A549 (cell line): ENCODE results near the gene KRT15. TPM values are rescaled to one million over a fixed set of nuclear protein-coding genes. Genes with fewer than 3 reads are reported as not detected.
A peak's percentile ranks its signal among the peaks of the same experiment; 100 is the strongest.

ENCODE experiments used
- ATAC-seq, 2 experiments: fragments of 200-7000 bp in 1 of 2; fragments of >200 bp in 1 of 2; cut with Nextera tagmentation in 1 of 2; cut with Tn5 transposase in 1 of 2; 3 replicates each; pipeline versions ENCODE4 v1.8.0 to v1.9.1; 2018 to 2020; ENCODE audit warnings: mild to moderate bottlenecking in 1 of 2, moderate library complexity in 1 of 2
- CTCF ChIA-PET: fragments of 300-600 bp; sonication (Branson Sonifier 250); formaldehyde crosslinking; extraction: SDS; loops from one replicate; lab custom pipeline; 2021; ENCODE audit warnings: antibody characterized with exemption, inconsistent platforms; lab: Yijun Ruan, JAX
- POLR2A ChIA-PET: fragments of 350-600 bp; formaldehyde crosslinking; extraction: SDS; loops from one replicate; lab custom pipeline; 2021; ENCODE audit warnings: antibody characterized with exemption, inconsistent platforms; lab: Yijun Ruan, JAX
- DNase-seq, 2 experiments: peaks; one replicate each; pipeline versions ENCODE4 v3.0.0 to v3.0.0-alpha.2; 2011 to 2016; ENCODE audit warnings: low read depth in 1 of 2, low spot score in 1 of 2
- FAIRE-seq: peaks from 2 replicates; lab custom pipeline; 2011; peaks lifted over from hg19 to GRCh38; lab: Jason Lieb, UNC
- H3K27ac ChIP-seq, 2 experiments: fragments of >200 bp; sonication (Bioruptor Twin); formaldehyde crosslinking; 3 replicates each; pipeline ENCODE4 v1.5.1; 2016 to 2017
- H3K4me1 ChIP-seq: fragments of >200 bp; sonication (Bioruptor Twin); formaldehyde crosslinking; 3 replicates; pipeline ENCODE4 v1.6.1; 2016
- H3K4me2 ChIP-seq: fragments of >200 bp; sonication (Bioruptor Twin); formaldehyde crosslinking; 3 replicates; pipeline ENCODE4 v1.6.1; 2016
- H3K4me3 ChIP-seq: fragments of >200 bp; sonication (Bioruptor Twin); formaldehyde crosslinking; 3 replicates; pipeline ENCODE4 v1.5.1; 2016
- H3K9me3 ChIP-seq: fragments of >200 bp; sonication (Bioruptor Twin); formaldehyde crosslinking; 3 replicates; pipeline ENCODE4 v1.6.1; 2016
- CBX2 ChIP-seq: fragments of 200-600 bp; sonication (generic); IDR thresholded peaks from 2 replicates; pipeline ENCODE4 v1.6.1; 2016; ENCODE audit warnings: low read depth, mild to moderate bottlenecking, borderline replicate concordance
- CHD2 ChIP-seq: fragments of 150-350 bp; IDR thresholded peaks from 2 replicates; pipeline ENCODE4 v1.6.1; 2014; ENCODE audit warnings: low read length; ENCODE audit not compliant: partially characterized antibody
- CHD4 ChIP-seq: fragments of 200-600 bp; sonication (generic); IDR thresholded peaks from 2 replicates; pipeline ENCODE4 v1.6.1; 2016; ENCODE audit warnings: antibody characterized with exemption, mild to moderate bottlenecking, borderline replicate concordance
- EHMT2 ChIP-seq: fragments of 200-600 bp; sonication (generic); IDR thresholded peaks from 2 replicates; pipeline ENCODE4 v1.6.1; 2016; ENCODE audit warnings: antibody characterized with exemption, low read depth, mild to moderate bottlenecking, moderate library complexity
- EP300 ChIP-seq, 2 experiments: fragments of >200 bp; sonication (Bioruptor Twin); formaldehyde crosslinking; IDR thresholded peaks; 2 replicates in 1 of 2; 3 replicates in 1 of 2; pipeline ENCODE4 v1.6.1; 2016 to 2017
- ESRRA ChIP-seq: fragments of 150-350 bp; IDR thresholded peaks from 2 replicates; pipeline ENCODE4 v1.6.1; 2014; ENCODE audit warnings: mild to moderate bottlenecking, low read length, borderline replicate concordance
- FOXS1 ChIP-seq: fragments of 250-450 bp; sonication (Bioruptor Pico); IDR thresholded peaks from 2 replicates; pipeline ENCODE4 v1.5.0; 2020; ENCODE audit warnings: mild to moderate bottlenecking, moderate library complexity
- GATA3 ChIP-seq: IDR thresholded peaks from 2 replicates; pipeline ENCODE4 v1.6.1; 2012; ENCODE audit warnings: borderline replicate concordance
- HDAC2 ChIP-seq: fragments of 200-600 bp; sonication (generic); IDR thresholded peaks from 2 replicates; pipeline ENCODE4 v1.6.1; 2016
- HOXA7 ChIP-seq: fragments of 250-450 bp; sonication (Bioruptor Pico); IDR thresholded peaks from 2 replicates; pipeline ENCODE4 v1.5.0; 2020; ENCODE audit warnings: mild to moderate bottlenecking, moderate library complexity
- HOXB5 ChIP-seq: fragments of 250-450 bp; sonication (Bioruptor Pico); IDR thresholded peaks from 2 replicates; pipeline ENCODE4 v1.5.0; 2020; ENCODE audit warnings: mild to moderate bottlenecking, moderate library complexity
- KDM5A ChIP-seq: fragments of 200-600 bp; sonication (generic); IDR thresholded peaks from 2 replicates; pipeline ENCODE4 v1.6.1; 2016; ENCODE audit warnings: antibody characterized with exemption, mild to moderate bottlenecking
- MAFK ChIP-seq: fragments of 450-650 bp; IDR thresholded peaks from 2 replicates; pipeline ENCODE4 v1.6.1; 2014; ENCODE audit not compliant: partially characterized antibody
- MAZ ChIP-seq: fragments of 150-350 bp; IDR thresholded peaks from 2 replicates; pipeline ENCODE4 v1.6.1; 2014; ENCODE audit warnings: antibody characterized with exemption, low read depth, low read length, borderline replicate concordance
- MYC ChIP-seq: IDR thresholded peaks from 2 replicates; pipeline ENCODE4 v1.6.1; 2012; ENCODE audit warnings: mild to moderate bottlenecking, inconsistent platforms, low read length, improper control_type of control experiment, borderline replicate concordance
- NPAS2 ChIP-seq: fragments of 250-450 bp; sonication (Bioruptor Pico); IDR thresholded peaks from 2 replicates; pipeline ENCODE4 v1.8.0; 2022; ENCODE audit warnings: mild to moderate bottlenecking, moderate library complexity, borderline replicate concordance
- NR3C1 ChIP-seq: fragments of >200 bp; sonication (Bioruptor Twin); formaldehyde crosslinking; IDR thresholded peaks from 3 replicates; pipeline ENCODE4 v1.6.1; 2017
- PHF8 ChIP-seq: fragments of 200-600 bp; sonication (generic); IDR thresholded peaks from 2 replicates; pipeline ENCODE4 v1.6.1; 2016; ENCODE audit warnings: low read depth, mild to moderate bottlenecking, antibody characterized with exemption, moderate library complexity, borderline replicate concordance
- POLR2AphosphoS2 ChIP-seq: conservative IDR thresholded peaks from 2 replicates; pipeline ENCODE4 v1.6.1; 2012; ENCODE audit warnings: low read length, improper control_type of control experiment, inconsistent platforms
- RAD21 ChIP-seq, 2 experiments: fragments of >200 bp in 1 of 2; sonication (Bioruptor Twin) in 1 of 2; formaldehyde crosslinking in 1 of 2; IDR thresholded peaks in 1 of 2; conservative IDR thresholded peaks in 1 of 2; 2 replicates in 1 of 2; 3 replicates in 1 of 2; pipeline ENCODE4 v1.6.1; 2012 to 2018; ENCODE audit warnings: inconsistent platforms in 1 of 2
- RARB ChIP-seq: fragments of 250-450 bp; sonication (Bioruptor Pico); IDR thresholded peaks from 2 replicates; pipeline ENCODE4 v1.8.0; 2021; ENCODE audit warnings: mild to moderate bottlenecking, moderate library complexity
- RCOR1 ChIP-seq: fragments of 150-350 bp; IDR thresholded peaks from 2 replicates; pipeline ENCODE4 v1.6.1; 2014; ENCODE audit warnings: antibody characterized with exemption, low read length, low read depth
- RFX5 ChIP-seq: fragments of 450-650 bp; IDR thresholded peaks from 2 replicates; pipeline ENCODE4 v1.7.1; 2014; ENCODE audit warnings: antibody characterized with exemption, mild to moderate bottlenecking, moderate library complexity
- RNF2 ChIP-seq: fragments of 200-600 bp; sonication (generic); IDR thresholded peaks from 2 replicates; pipeline ENCODE4 v1.6.1; 2016; ENCODE audit warnings: low read depth, mild to moderate bottlenecking, antibody characterized with exemption, moderate library complexity, borderline replicate concordance
- SMC3 ChIP-seq: fragments of >200 bp; sonication (Bioruptor Twin); formaldehyde crosslinking; IDR thresholded peaks from 3 replicates; pipeline ENCODE4 v1.6.1; 2018; ENCODE audit warnings: inconsistent platforms
- SREBF2 ChIP-seq: fragments of 450-650 bp; IDR thresholded peaks from 2 replicates; pipeline ENCODE4 v1.6.1; 2014; ENCODE audit warnings: mild to moderate bottlenecking, moderate library complexity
- TFCP2L1 ChIP-seq: fragments of 250-450 bp; sonication (Bioruptor Pico); IDR thresholded peaks from 2 replicates; pipeline ENCODE4 v1.5.0; 2021; ENCODE audit warnings: mild to moderate bottlenecking
- ZC3H11A ChIP-seq: fragments of 450-650 bp; IDR thresholded peaks from 2 replicates; pipeline ENCODE4 v1.6.1; 2014; ENCODE audit warnings: antibody characterized with exemption, mild to moderate bottlenecking
- ZNF302 ChIP-seq: fragments of 250-450 bp; sonication (Bioruptor Pico); IDR thresholded peaks from 2 replicates; pipeline ENCODE4 v1.9.0; 2021; ENCODE audit warnings: inconsistent platforms, mild to moderate bottlenecking, moderate library complexity
- WGBS: methylation state at CpG from one replicate; pipeline ENCODE4 v1.1.6; 2017; ENCODE audit errors: missing lambda C conversion rate; 5-methylcytosine and 5-hydroxymethylcytosine counted together
- polyA plus RNA-seq, 4 experiments: library from polyadenylated mRNA; depleted of rRNA in 3 of 4; stranded (reverse); fragments of >200 nt; fragmentation: RNase III in 1 of 4; extraction: RNeasy Plus Mini Kit Qiagen cat#74134 plus additional on column Dnase treatment in 1 of 4; gene quantifications; 2 replicates in 3 of 4; 3 replicates in 1 of 4; pipeline ENCODE4 v1.2.3, GENCODE V29; 2011 to 2017
- TF ChIP-seq, protein P1 (sequence below): fragments of >200 bp; sonication (Bioruptor Twin); formaldehyde crosslinking; IDR thresholded peaks from 3 replicates; pipeline ENCODE4 v1.6.1; 2016
- TF ChIP-seq, protein P2 (sequence below): IDR thresholded peaks from 2 replicates; pipeline ENCODE4 v1.6.1; 2012
- TF ChIP-seq, protein P3 (sequence below): fragments of 150-350 bp; IDR thresholded peaks from 2 replicates; pipeline ENCODE4 v1.6.1; 2014; ENCODE audit warnings: low read depth, mild to moderate bottlenecking, low read length
- TF ChIP-seq, protein P4 (sequence below): fragments of 450-650 bp; IDR thresholded peaks from 2 replicates; pipeline ENCODE4 v1.6.1; 2014; ENCODE audit warnings: antibody characterized with exemption
- TF ChIP-seq, protein P5 (sequence below): fragments of >200 bp; sonication (Bioruptor Twin); formaldehyde crosslinking; IDR thresholded peaks from 3 replicates; pipeline ENCODE4 v1.5.1; 2016
- TF ChIP-seq, protein P6 (sequence below): fragments of >200 bp; sonication (Bioruptor Twin); formaldehyde crosslinking; IDR thresholded peaks from 2 replicates; pipeline ENCODE4 v1.6.1; 2016

KRT15 gene
- polyA plus RNA-seq, 2 of the 4 experiments (the other 2 are of a cell fraction): 0.62 to 2.1 TPM

DNA sequence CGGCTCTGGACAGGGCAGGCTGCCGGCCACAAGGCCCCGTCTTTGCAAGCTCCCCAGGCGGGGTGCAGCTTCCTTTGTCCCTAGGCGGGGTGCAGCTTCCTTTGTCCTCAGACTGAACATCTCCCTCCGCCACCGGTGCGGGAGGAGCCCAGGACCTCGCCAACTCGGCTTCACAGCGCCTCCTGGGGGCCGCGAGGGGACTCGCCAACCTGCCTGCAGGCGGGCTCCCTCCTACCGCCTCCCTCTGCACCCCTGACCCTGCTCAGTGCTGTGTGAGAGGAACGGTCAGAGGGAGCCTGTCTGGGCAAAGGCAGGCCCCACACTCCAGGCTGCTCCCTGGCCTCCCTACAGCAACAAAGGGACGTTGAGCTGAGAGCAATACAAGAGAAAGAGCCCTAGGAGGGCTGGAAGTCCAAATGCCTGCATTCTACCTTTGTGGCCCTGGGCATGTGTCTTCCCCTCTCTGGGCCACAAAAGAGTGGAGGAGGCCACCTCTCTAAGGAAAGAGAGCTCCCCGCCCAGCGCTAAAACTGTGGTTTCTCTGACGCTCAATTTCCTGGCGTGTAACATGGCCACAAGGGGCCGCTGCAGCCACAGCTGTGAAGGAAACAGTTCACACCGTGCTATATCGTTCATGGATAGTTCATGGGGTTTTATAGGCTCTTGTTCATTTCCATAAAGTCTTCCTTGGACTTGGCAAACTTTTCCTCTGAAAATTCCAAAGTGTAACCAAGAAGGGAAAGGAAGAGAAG is 30.3 kb upstream of the KRT15 start:
- peak overlapping the region; percentile 33 for H3K4me3 ChIP-seq
- peak; percentile 79 to 91 for ATAC-seq
- peak; percentile 83 for FAIRE-seq
- DNase-seq: peak; percentile 94 to 96
- peak overlapping the region; percentile 82 for H3K4me2 ChIP-seq
- H3K4me1 ChIP-seq: peaks cover 40% of the 10 kb centered on the region
- CTCF ChIA-PET: interaction anchor here (0.5 to 15.8 kb wide), 200 partner anchors 11 to 1191 kb away, joined by 3 to 533 read pairs (median 6); partner anchors contain the start of genes KRT10, KRT12, KRT13 and KRT14
- 0 out of 3 replicates have a peak, but pooled peaks cover 7% of the 10 kb centered on the region for H3K9me3 ChIP-seq
- POLR2A ChIA-PET: interaction anchor here (0.7 to 2.4 kb wide), 20 partner anchors 11 to 929 kb away, joined by 3 to 21 read pairs (median 4); partner anchors contain the start of gene EIF1
- H3K27ac ChIP-seq: peak overlapping the region; percentile 89 to 96
- WGBS: 2% methylated on average over 22 of the region's 25 CpGs
- TF ChIP-seq PHF8: no peak
- TF ChIP-seq, protein P1, sequence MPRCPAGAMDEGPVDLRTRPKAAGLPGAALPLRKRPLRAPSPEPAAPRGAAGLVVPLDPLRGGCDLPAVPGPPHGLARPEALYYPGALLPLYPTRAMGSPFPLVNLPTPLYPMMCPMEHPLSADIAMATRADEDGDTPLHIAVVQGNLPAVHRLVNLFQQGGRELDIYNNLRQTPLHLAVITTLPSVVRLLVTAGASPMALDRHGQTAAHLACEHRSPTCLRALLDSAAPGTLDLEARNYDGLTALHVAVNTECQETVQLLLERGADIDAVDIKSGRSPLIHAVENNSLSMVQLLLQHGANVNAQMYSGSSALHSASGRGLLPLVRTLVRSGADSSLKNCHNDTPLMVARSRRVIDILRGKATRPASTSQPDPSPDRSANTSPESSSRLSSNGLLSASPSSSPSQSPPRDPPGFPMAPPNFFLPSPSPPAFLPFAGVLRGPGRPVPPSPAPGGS: no peak
- TF ChIP-seq, protein P2, sequence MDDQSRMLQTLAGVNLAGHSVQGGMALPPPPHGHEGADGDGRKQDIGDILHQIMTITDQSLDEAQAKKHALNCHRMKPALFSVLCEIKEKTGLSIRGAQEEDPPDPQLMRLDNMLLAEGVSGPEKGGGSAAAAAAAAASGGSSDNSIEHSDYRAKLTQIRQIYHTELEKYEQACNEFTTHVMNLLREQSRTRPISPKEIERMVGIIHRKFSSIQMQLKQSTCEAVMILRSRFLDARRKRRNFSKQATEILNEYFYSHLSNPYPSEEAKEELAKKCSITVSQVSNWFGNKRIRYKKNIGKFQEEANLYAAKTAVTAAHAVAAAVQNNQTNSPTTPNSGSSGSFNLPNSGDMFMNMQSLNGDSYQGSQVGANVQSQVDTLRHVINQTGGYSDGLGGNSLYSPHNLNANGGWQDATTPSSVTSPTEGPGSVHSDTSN: no peak
- no peak for TF ChIP-seq GATA3
- TF ChIP-seq SMC3: peak; percentile 95
- TF ChIP-seq ZNF302 (CRISPR knock-in tag): no peak
- no peak for TF ChIP-seq TFCP2L1 (CRISPR knock-in tag)
- no peak for TF ChIP-seq MAFK
- TF ChIP-seq NPAS2 (CRISPR knock-in tag): no peak
- TF ChIP-seq FOXS1 (CRISPR knock-in tag): 0 out of 2 replicates have a peak, but pooled peaks have one; percentile 12
- TF ChIP-seq HOXA7: no peak
- no peak for TF ChIP-seq MYC
- TF ChIP-seq POLR2AphosphoS2: no peak
- no peak for TF ChIP-seq ESRRA
- TF ChIP-seq KDM5A: no peak
- TF ChIP-seq, protein P3, sequence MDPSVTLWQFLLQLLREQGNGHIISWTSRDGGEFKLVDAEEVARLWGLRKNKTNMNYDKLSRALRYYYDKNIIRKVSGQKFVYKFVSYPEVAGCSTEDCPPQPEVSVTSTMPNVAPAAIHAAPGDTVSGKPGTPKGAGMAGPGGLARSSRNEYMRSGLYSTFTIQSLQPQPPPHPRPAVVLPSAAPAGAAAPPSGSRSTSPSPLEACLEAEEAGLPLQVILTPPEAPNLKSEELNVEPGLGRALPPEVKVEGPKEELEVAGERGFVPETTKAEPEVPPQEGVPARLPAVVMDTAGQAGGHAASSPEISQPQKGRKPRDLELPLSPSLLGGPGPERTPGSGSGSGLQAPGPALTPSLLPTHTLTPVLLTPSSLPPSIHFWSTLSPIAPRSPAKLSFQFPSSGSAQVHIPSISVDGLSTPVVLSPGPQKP: no peak
- no peak for TF ChIP-seq RNF2
- peak; percentile 93 to 97 for TF ChIP-seq RAD21 (conservative IDR thresholded peaks at IDR 0.05 in 1 of 2, IDR thresholded peaks at IDR 0.05 in 1 of 2)
- TF ChIP-seq SREBF2: no peak
- TF ChIP-seq RCOR1: no peak
- TF ChIP-seq NR3C1: no peak
- TF ChIP-seq, protein P4, sequence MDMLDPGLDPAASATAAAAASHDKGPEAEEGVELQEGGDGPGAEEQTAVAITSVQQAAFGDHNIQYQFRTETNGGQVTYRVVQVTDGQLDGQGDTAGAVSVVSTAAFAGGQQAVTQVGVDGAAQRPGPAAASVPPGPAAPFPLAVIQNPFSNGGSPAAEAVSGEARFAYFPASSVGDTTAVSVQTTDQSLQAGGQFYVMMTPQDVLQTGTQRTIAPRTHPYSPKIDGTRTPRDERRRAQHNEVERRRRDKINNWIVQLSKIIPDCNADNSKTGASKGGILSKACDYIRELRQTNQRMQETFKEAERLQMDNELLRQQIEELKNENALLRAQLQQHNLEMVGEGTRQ: no peak
- no peak for TF ChIP-seq RFX5
- TF ChIP-seq CHD4: no peak
- no peak for TF ChIP-seq CBX2
- TF ChIP-seq ZC3H11A: no peak
- TF ChIP-seq RARB (CRISPR knock-in tag): no peak
- no peak for TF ChIP-seq EP300 (IDR thresholded peaks at IDR 0.05)
- TF ChIP-seq CHD2: no peak
- TF ChIP-seq HOXB5: no peak
- TF ChIP-seq, protein P5, sequence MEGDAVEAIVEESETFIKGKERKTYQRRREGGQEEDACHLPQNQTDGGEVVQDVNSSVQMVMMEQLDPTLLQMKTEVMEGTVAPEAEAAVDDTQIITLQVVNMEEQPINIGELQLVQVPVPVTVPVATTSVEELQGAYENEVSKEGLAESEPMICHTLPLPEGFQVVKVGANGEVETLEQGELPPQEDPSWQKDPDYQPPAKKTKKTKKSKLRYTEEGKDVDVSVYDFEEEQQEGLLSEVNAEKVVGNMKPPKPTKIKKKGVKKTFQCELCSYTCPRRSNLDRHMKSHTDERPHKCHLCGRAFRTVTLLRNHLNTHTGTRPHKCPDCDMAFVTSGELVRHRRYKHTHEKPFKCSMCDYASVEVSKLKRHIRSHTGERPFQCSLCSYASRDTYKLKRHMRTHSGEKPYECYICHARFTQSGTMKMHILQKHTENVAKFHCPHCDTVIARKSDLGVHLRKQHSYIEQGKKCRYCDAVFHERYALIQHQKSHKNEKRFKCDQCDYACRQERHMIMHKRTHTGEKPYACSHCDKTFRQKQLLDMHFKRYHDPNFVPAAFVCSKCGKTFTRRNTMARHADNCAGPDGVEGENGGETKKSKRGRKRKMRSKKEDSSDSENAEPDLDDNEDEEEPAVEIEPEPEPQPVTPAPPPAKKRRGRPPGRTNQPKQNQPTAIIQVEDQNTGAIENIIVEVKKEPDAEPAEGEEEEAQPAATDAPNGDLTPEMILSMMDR: peak; percentile 99
- TF ChIP-seq EHMT2: no peak
- TF ChIP-seq, protein P6, sequence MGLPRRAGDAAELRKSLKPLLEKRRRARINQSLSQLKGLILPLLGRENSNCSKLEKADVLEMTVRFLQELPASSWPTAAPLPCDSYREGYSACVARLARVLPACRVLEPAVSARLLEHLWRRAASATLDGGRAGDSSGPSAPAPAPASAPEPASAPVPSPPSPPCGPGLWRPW: no peak
- no peak for TF ChIP-seq HDAC2
- TF ChIP-seq MAZ: no peak
